Thymus (tissue), 11 donors: ENCODE measurements around the gene INSR. TPM values are rescaled to one million over a fixed set of nuclear protein-coding genes. Genes with fewer than 3 reads are reported as not detected.

Source experiments
- DNase-seq, 9 donors: peaks; one replicate each; pipeline ENCODE4 v3.0.0-alpha.2; 2013; ENCODE audit warnings: low spot score in 9 of 9, low read depth in 6 of 9, missing footprints in 1 of 9
- H3K27ac ChIP-seq, 2 donors: one replicate each; pipeline ENCODE4 v1.5.1; 2013; ENCODE audit warnings: control low read depth in 1 of 2, low read depth in 1 of 2, low read length in 1 of 2, mild to moderate bottlenecking in 1 of 2, moderate library complexity in 1 of 2
- H3K27me3 ChIP-seq, 2 donors: one replicate each; pipeline ENCODE4 v1.5.1; 2013; ENCODE audit warnings: low read length in 1 of 2; ENCODE audit not compliant: control insufficient read depth in 2 of 2, insufficient read depth in 1 of 2
- H3K36me3 ChIP-seq, 2 donors: one replicate each; pipeline ENCODE4 v1.5.1; 2013; ENCODE audit warnings: low read length in 1 of 2, mild to moderate bottlenecking in 1 of 2, moderate library complexity in 1 of 2; ENCODE audit not compliant: control insufficient read depth in 2 of 2, insufficient read depth in 2 of 2
- H3K4me1 ChIP-seq, 2 donors: one replicate each; pipeline ENCODE4 v1.5.1; 2013; ENCODE audit warnings: low read length in 2 of 2; ENCODE audit not compliant: control insufficient read depth in 2 of 2, insufficient read depth in 2 of 2
- H3K4me3 ChIP-seq, 2 donors: one replicate each; pipeline ENCODE4 v1.5.1; 2013; ENCODE audit warnings: low read length in 2 of 2, control low read depth in 1 of 2, mild to moderate bottlenecking in 1 of 2
- H3K9me3 ChIP-seq, 2 donors: one replicate each; pipeline ENCODE4 v1.5.1; 2013; ENCODE audit warnings: low read length in 1 of 2, mild to moderate bottlenecking in 1 of 2; ENCODE audit not compliant: control insufficient read depth in 2 of 2, insufficient read depth in 1 of 2
- WGBS: extraction: QIAGEN DNeasy Blood & Tissue Kit; methylation state at CpG from one replicate; pipeline ENCODE4 v1.1.7; 2013; 5-methylcytosine and 5-hydroxymethylcytosine counted together
- polyA plus RNA-seq: library from polyadenylated mRNA; stranded (reverse); fragments of 200-250 nt; gene quantifications from one replicate; pipeline ENCODE4 v1.2.3, GENCODE V29; 2013
- total RNA-seq: library from RNA; stranded (reverse); fragments of 120-200 nt; gene quantifications from one replicate; pipeline ENCODE4 v1.2.4, GENCODE V29; 2013
- donor health status: healthy.

INSR gene
- total and polyA plus RNA-seq, 2 donors, result 5.5 to 6.0 TPM

DNA sequence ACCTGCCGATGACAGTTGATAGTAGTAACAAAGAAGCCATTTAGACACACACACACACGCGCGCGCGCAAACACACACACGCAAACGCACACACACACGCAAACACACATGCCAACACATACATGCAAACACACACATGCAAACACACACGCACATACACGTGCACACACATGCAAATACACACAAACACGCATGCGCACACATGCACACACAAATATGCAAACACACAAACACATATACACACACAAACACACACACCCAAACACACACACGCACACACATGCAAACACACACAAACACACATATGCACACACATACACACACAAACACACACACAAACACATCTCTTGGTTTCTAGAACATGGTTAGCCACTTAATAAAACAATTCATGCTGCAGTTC is 174.6 kb downstream of the INSR start:
- Histone ChIP-seq H3K27me3 (no peaks in the 10 kb centered on the region), H3K36me3 (peaks cover 3 to 19% of the 10 kb centered on the region in 2 donors), H3K27ac (no peak overlapping the region), H3K4me3 (no peak overlapping the region), H3K4me1 (peaks cover 0 to 5% of the 10 kb centered on the region in 2 donors), H3K9me3 (peaks cover 0 to 2% of the 10 kb centered on the region in 2 donors)
- WGBS, result 96% methylated on average over 14 of the region's 14 CpGs
- DNase-seq, result no peak

DNA sequence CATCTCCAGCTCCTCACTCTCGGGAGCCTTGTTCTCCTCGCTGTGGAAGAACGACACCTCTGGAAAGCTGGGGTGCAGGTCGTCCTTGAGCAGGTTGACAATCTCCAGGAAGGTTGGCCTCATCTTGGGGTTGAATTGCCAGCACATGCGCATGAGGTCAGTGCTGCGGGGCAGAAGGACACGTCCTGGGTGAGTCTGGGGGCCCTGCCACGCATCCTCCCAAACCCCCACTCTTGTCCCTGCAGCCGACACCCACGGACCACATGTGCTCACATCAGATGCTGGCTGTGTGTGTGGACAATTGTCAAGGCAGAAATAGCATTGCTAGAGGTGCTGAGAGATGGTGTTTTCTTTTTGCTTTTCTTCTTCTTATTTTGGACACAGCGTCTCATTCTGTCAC is 177.0 kb downstream of the INSR start:
- WGBS, result 98% methylated on average over 11 of the region's 11 CpGs
- no peak for DNase-seq
- H3K27me3 ChIP-seq, result no peaks in the 10 kb centered on the region
- H3K27ac ChIP-seq, result no peak overlapping the region
- H3K36me3 ChIP-seq, result peaks cover 3 to 14% of the 10 kb centered on the region in 2 donors
- H3K4me1 ChIP-seq, result peaks cover 0 to 5% of the 10 kb centered on the region in 2 donors
- no peak overlapping the region for H3K4me3 ChIP-seq
- peaks cover 0 to 3% of the 10 kb centered on the region in 2 donors for H3K9me3 ChIP-seq

DNA sequence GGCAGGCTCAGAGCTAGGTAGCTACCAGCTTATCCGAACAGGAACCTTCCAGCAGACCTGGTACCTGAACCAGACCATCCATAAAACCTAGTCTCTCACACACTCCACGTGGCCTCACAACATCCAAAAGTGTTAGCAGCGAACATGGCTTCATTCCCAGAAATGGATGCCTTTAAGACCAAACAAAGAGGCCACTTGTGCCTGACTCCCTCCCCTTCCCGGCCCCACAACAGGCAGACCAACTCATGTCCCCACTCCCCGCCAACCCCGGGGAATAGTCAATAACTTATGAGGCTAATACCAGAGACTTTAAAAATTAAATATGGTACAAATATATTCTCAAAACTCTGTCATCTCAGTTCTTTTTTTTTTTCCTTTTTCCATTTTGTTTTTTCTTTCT is 178.5 kb downstream of the INSR start:
- peaks cover 0 to 3% of the 10 kb centered on the region in 2 donors for H3K9me3 ChIP-seq
- H3K27me3 ChIP-seq, result no peaks in the 10 kb centered on the region
- no peak overlapping the region for H3K27ac ChIP-seq
- WGBS, result 98% methylated on average over 6 of the region's 6 CpGs
- peaks cover 0 to 5% of the 10 kb centered on the region in 2 donors for H3K4me1 ChIP-seq
- H3K36me3 ChIP-seq, result peaks cover 3 to 14% of the 10 kb centered on the region in 2 donors
- H3K4me3 ChIP-seq, result no peak overlapping the region
- DNase-seq, result no peak

DNA sequence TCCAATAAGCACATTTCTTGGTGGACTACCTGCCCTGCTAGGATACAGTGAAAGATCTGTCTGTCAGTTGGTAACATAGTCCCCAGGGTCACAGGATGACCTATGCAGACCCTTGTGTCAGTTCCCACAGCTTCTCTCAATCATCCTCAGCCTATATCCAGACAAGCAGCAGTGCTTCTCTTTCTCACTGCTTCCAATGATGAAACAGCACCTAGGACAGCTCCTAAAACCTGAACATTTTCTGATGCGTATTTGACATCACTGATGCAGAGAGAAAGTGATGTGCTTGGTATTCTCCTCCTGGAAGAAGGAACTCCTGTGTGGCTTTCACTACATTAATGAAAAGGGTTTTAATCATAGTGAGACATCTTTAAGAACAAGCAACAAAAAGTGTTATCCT is 181.0 kb downstream of the INSR start:
- Histone ChIP-seq H3K36me3 (peaks cover 3% of the 10 kb centered on the region in 2 donors), H3K4me1 (peaks cover 0 to 5% of the 10 kb centered on the region in 2 donors), H3K27me3 (no peaks in the 10 kb centered on the region), H3K9me3 (peaks cover 0 to 4% of the 10 kb centered on the region in 2 donors), H3K4me3 (no peak overlapping the region), H3K27ac (no peak overlapping the region)
- 98% methylated on average over 1 of the region's 1 CpG for WGBS
- DNase-seq, result no peak

DNA sequence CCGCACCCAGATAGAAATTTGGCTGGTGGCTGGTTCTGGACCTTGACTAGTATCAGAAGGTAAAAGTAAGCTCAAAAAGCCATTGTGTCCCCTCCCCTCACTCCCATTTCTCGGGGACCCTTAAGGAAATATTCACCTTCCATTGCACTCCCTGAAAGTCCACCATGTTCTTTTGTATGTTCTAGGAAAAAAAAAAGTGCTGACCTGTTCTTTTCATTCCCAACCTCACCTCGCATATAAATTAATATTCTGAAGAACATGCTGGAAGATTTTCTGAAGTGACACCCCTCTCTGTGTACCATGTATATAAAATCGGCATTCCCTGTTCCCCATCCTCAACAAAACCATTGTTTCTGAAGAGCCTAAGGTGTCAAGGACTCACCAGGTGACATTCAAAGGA is 181.5 kb downstream of the INSR start:
- Histone ChIP-seq H3K27me3 (no peaks in the 10 kb centered on the region), H3K27ac (no peak overlapping the region), H3K4me1 (peaks cover 0 to 5% of the 10 kb centered on the region in 2 donors), H3K9me3 (peaks cover 0 to 8% of the 10 kb centered on the region in 2 donors), H3K4me3 (no peak overlapping the region), H3K36me3 (peaks cover 3% of the 10 kb centered on the region in 2 donors)
- no peak for DNase-seq
- 94% methylated on average over 4 of the region's 4 CpGs for WGBS

DNA sequence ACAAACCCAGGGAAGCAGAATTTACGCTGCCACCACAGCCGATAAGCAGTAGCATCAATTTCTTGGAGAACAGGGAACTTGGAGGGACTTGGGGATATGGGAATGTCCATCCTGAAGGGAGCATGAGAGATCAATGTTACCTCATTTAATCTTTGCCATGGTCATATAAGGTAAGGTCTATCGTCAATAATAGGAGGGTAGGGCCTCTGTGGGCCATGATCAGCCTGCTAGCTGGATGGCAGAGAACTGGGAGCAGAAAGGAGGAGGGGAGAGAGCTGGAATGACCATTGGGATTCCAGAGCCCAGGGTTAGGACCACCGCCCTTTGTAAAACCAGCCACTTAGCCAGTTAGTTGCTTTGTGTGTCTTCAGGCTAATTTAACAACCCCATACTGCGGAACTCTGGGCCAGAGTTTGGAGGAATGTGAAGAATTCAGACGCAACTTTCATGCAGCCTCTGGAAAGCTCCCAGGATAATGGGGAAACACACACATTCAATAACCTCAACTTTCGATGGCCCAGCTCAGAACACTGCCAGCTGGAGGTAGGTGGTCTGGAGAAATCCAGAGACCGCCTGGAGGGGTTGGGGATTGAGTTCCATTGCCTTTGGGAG is 184.4 kb downstream of the INSR start:
- no peak for DNase-seq
- Histone ChIP-seq H3K27me3 (no peaks in the 10 kb centered on the region), H3K36me3 (no peaks in the 10 kb centered on the region), H3K27ac (no peak overlapping the region), H3K4me1 (no peaks in the 10 kb centered on the region), H3K4me3 (no peak overlapping the region), H3K9me3 (peaks cover 0 to 8% of the 10 kb centered on the region in 2 donors)
- 79% methylated on average over 8 of the region's 8 CpGs for WGBS

DNA sequence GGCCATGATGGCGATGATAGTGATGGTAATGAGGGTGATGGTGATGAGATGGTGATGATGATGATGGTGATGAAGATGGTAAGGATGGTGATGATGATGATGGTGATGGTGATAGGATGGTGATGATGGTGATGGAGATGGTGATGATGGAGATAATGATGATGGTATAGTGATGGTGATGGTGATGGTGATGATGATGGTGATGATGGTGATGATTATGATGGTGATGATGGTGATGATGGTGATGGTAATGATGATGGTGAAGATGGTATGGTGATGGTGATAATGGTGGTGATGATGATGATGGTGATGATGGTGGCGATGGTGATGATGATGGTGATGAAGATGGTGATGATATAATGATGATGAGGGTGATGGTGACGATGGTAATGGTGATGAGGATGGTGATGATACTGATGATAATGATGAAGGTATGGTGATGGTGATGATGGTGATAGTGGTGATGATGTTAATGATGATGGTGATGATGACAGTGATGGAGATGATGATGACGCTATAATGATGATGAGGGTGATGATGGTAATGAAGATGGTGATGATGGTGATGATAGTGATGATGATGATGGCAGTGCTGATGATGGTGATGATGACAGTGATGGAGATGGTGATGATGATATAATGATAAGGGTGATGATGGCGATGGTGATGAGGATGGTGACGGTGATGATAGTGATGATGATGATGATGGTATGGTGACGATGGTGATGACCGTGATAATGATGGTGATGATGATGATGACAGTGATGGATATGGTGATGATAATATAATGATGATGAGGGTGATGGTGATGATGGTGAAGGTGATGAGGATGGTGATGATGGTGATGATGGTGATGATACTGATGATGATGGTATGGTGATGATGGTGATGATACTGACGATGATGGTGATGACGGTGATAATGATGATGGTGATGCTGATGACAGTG is 187.2 kb downstream of the INSR start:
- no peak overlapping the region for H3K4me3 ChIP-seq
- H3K9me3 ChIP-seq, result peaks cover 0 to 4% of the 10 kb centered on the region in 2 donors
- H3K27ac ChIP-seq, result no peak overlapping the region
- 89% methylated on average over 10 of the region's 10 CpGs for WGBS
- H3K36me3 ChIP-seq, result no peaks in the 10 kb centered on the region
- peaks cover 0 to 3% of the 10 kb centered on the region in 2 donors for H3K4me1 ChIP-seq
- H3K27me3 ChIP-seq, result no peaks in the 10 kb centered on the region
- DNase-seq, result no peak

DNA sequence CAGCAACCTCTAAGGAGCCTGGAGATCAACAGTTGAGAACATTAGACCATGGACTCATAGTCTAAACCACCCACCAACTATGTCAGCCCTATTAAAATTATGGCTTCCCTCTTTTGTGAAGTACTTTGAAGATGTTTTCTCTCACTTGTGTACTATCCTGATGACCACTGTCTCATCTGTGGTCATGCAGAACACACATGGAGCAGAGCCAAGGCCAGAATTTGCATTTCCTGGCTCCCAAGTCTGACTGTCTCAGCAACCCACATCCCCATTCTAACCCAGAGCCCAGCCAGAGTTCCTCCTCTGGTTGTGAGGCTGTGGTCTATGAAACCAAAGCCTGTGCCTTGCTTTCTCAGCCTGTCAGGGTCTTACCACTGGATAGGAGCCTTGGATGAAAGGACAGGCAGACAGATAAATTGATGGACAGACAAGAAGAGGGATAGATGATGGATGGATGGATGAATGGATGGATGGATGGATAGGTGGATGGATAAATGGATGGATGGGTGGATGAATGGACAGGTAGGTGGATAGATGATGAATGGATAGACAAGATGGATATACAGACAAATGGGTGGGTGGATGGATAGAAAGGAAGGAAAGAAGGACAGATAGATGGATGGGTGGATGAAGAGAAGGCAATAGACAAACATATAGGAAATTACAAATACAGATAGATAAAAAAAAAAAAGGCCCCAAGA is 189.3 kb downstream of the INSR start:
- H3K9me3 ChIP-seq, result peaks cover 1 to 4% of the 10 kb centered on the region in 2 donors
- H3K36me3 ChIP-seq, result no peaks in the 10 kb centered on the region
- no peak overlapping the region for H3K27ac ChIP-seq
- peaks cover 5 to 10% of the 10 kb centered on the region in 2 donors for H3K4me1 ChIP-seq
- DNase-seq, result no peak
- H3K27me3 ChIP-seq, result peaks cover 0 to 3% of the 10 kb centered on the region in 2 donors
- no peak overlapping the region for H3K4me3 ChIP-seq
